ENCODE measurements around the gene RABGAP1L. TPM values are rescaled to one million over a fixed set of nuclear protein-coding genes. Genes with fewer than 3 reads are reported as not detected.
A peak's percentile ranks its signal among the peaks of the same experiment; 100 is the strongest.
"Not testable (repeated sequence)": the region's sequence is repeated elsewhere in the genome, so short reads cannot be mapped to it uniquely, and the experiment has no call there.

RABGAP1L gene
- total RNA-seq, 1 experiment from 2014 or later: 20.8 TPM

DNA sequence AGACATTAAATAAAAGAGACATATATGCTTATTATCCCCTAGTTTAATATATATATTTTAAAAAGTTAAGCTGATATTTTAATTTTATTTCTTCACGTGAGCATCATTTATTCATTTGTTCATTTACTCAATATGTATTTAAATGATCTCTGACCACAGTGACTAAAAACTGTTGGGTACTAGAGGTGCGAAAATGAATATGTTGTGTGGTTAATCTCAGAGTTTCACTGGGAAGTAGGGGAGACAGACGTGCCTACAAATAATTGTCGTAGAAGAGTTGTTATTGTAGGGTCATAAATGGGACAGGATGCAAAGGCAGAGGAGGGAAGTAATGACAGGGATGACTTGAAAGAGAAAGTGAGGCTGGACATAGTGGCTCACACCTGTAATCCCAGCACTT lies 627.4 kb downstream of the RABGAP1L start:
- DNase-seq (ENCODE audit: extremely low read depth, low read depth): no peak

DNA sequence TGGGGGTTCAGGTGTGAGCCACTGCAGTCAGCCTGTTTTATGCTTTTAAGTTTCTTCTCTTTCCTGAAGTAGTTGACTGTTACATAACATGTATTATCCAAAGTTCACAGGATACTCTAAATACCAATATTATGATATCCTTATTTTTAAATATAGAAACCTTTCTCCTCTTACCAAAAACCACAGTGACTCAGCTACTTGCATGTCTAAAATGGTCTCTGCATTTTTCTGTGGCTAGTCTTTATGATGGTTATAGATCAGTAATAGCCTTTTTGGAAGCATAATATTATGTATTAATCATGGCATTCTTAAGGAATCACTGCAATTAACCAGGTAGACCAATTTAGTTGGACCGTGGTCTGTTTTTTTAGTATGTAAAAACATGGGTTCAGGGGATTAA lies 629.7 kb downstream of the RABGAP1L start:
- no peak for DNase-seq (ENCODE audit: extremely low read depth, low read depth)

GRCh38 chr1:174789399-174789798 lies 630.1 kb downstream of the RABGAP1L start:
- no peak for DNase-seq (ENCODE audit: extremely low read depth, low read depth)

DNA sequence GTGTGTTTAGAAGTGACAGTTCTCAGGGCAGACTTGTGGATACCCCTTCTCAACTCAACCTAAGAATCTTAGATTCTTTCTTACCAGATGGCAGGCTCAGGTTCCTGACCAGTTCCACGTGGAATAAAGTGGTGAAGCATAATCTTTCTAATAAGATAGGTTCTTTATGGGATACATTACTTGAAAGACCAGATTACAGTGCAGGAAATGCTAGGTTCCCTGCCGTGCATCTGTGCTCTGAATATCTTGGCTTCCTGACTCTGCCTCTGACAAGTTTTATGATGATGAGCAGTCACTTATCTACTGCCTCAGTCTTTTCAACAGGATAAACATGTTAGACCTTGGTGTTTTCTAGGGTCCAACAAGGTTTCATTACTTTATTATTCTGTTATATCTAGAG lies 632.5 kb downstream of the RABGAP1L start:
- DNase-seq (ENCODE audit: extremely low read depth, low read depth): no peak

DNA sequence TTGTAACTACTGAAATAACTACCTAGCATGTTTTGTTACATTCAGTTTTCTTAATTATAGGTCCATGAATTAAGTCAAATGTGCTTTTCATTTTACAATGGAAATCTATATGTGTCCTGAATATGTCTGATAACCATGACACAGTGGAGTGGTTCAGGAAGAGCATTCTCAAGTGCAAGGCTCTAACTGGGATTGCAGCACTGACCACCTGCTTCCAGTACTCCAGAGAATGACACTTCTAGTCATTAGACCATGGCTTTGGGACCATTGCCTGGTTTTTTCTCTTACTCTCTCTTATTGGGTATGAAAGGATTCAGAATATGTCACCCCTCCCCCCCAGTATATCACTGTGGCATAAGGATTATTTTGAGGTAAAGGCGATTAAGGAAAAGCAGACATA lies 635.5 kb downstream of the RABGAP1L start:
- DNase-seq (ENCODE audit: extremely low read depth, low read depth): no peak

GRCh38 chr1:174795806-174796205 lies 636.5 kb downstream of the RABGAP1L start:
- no peak for DNase-seq (ENCODE audit: extremely low read depth, low read depth)

- no peak for DNase-seq (ENCODE audit: extremely low read depth, low read depth)
These were observed 638.1 kb downstream of the RABGAP1L start for GRCh38 chr1:174797398-174797797.

DNA sequence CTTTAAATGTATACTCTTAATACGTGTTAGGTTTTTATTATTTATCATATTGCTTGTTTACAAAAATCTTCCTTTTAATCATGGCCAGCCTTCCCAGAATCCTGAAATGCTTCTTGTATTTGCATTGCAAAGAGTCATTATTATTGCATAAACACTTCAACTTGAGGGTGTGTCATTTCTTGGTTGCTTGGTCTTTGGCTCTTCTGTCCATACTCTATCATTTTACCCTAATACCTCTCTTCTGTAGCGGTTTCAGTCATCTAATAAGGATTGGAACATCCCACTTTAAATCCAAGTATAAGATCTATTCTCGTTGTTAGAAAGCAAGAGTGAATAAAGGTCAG lies 639.8 kb downstream of the RABGAP1L start:
- no peak for DNase-seq (ENCODE audit: extremely low read depth, low read depth)

- no peak for DNase-seq (ENCODE audit: extremely low read depth, low read depth)
These were observed 641.0 kb downstream of the RABGAP1L start for GRCh38 chr1:174800216-174800851.

DNA sequence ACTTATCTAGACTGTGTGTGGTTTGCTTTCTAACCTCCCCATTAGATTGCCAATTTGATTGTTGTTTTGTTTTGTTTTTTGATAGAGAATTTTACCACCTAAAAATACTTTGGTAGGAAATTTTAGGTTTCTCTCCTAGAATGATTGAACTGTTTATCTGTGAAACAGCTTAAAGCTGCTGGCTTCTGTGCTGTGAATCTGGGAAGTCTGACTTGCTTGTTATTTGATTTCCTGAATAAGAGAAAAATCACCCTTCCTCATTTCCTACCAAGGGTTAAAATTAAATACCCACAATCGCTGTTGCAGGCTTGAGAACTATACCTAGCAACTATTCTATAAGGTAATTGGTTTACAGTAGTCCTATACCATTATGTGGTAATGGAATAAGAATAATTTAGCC lies 641.6 kb downstream of the RABGAP1L start:
- no peak for DNase-seq (ENCODE audit: extremely low read depth, low read depth)

GRCh38 chr1:174809755-174810280 lies 650.5 kb downstream of the RABGAP1L start:
- DNase-seq (ENCODE audit: extremely low read depth, low read depth): no peak

DNA sequence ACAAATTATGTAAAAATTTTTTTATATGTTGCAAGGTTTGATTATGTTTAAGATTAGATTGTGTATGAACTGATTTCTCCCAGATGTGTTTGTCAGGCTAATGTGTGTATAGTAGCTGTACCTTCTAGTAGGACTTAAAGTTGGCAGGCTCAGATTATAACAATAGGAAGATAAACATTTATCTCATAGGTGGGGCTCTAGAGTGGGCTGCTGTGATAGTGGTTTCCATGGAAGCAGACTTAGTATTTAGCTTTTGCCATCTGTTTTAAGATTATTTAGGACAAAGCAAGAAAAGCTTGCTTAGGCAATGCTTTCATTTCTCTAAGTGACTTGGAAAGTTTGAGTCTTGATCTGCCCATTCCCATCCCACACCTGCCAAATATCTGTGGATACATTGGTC lies 652.7 kb downstream of the RABGAP1L start:
- DNase-seq (ENCODE audit: extremely low read depth, low read depth): no peak

GRCh38 chr1:174812656-174813055 lies 653.3 kb downstream of the RABGAP1L start:
- DNase-seq (ENCODE audit: extremely low read depth, low read depth): no peak

GRCh38 chr1:174815036-174815435 lies 655.7 kb downstream of the RABGAP1L start:
- peak; percentile 9 for DNase-seq (ENCODE audit: extremely low read depth, low read depth)

GRCh38 chr1:174815474-174815908 lies 656.2 kb downstream of the RABGAP1L start:
- DNase-seq (ENCODE audit: extremely low read depth, low read depth): no peak

DNA sequence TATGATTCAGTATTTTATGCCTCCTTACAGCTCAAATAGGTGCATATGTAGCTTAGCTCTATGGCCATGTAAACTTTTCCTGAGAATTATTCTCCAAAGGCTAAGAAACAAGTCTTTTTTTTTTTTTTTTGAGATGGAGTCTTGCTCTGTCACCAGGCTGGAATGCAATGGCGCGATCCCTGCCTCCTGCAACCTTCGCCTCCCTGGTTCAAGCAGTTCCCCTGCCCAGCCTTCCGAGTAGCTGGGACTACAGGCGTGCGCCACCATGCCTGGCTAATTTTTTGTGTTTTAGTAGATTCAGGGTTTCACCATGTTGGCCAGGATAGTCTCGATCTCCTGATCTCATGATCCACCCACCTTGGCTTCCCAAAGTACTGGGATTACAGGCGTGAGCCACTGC lies 657.3 kb downstream of the RABGAP1L start:
- not testable (repeated sequence) for DNase-seq (ENCODE audit: extremely low read depth, low read depth)

GRCh38 chr1:174818014-174818616 lies 658.8 kb downstream of the RABGAP1L start:
- DNase-seq (ENCODE audit: extremely low read depth, low read depth): no peak

- no peak for DNase-seq (ENCODE audit: extremely low read depth, low read depth)
These were observed 659.6 kb downstream of the RABGAP1L start for GRCh38 chr1:174818951-174819350.

GRCh38 chr1:174819596-174819995 lies 660.3 kb downstream of the RABGAP1L start:
- DNase-seq (ENCODE audit: extremely low read depth, low read depth): no peak

GRCh38 chr1:174825127-174825526 lies 665.8 kb downstream of the RABGAP1L start:
- no peak for DNase-seq (ENCODE audit: extremely low read depth, low read depth)

DNA sequence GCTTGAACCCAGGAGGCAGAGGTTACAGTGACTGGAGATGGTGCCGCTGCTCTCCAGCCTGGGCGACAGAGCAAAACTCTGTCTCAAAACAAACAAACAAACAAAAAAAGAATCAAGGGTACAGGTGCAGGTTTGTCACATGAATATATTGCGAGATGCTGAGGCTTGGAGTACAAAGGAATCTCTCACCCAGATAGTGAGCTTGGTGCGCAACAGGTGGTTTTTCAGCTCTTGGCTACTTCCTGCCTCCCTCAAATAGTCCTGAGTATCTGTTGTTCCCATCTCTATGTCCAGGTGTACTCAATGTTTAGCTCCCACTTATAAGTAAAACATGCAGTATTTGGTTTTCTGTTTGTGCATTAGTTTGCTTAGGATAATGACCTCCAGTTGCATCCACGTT lies 666.5 kb downstream of the RABGAP1L start:
- no peak for DNase-seq (ENCODE audit: extremely low read depth, low read depth)

- DNase-seq (ENCODE audit: extremely low read depth, low read depth): no peak
These were observed 668.9 kb downstream of the RABGAP1L start for GRCh38 chr1:174828264-174828663.

DNA sequence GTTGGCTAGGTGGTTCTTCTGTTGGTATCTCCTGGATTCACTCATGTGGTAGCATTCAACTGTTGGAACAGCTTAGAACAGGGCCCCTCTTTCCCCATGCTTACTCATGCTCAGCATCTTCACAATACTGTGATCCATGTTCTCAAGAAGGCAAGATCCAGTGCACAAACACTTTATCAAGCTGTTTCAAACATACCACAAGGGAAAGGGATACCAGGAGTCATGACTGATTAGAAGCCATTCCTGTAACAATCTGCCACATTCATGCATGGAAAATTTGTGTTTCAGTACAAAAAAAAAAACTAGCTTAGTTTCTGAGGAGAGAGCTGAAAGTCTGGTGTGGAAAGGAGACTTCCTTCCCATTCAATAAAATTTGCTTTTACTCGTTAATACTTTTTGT lies 670.7 kb downstream of the RABGAP1L start:
- no peak for DNase-seq (ENCODE audit: extremely low read depth, low read depth)
